HEK293 (cell line): ENCODE measurements around the gene UBE2J2.

ENCODE experiments used
- CTCF ChIA-PET: fragments of 350-600 bp; formaldehyde crosslinking; extraction: SDS; loops from one replicate; lab custom pipeline; 2021; ENCODE audit warnings: antibody characterized with exemption; lab: Yijun Ruan, JAX
- POLR2A ChIA-PET: fragments of 300-600 bp; formaldehyde crosslinking; extraction: SDS; loops from one replicate; lab custom pipeline; 2020; ENCODE audit warnings: antibody characterized with exemption, inconsistent platforms; lab: Yijun Ruan, JAX
- H3K27ac ChIP-seq: fragments of 200-500 bp; sonication (Bioruptor generic); 2 replicates; pipeline ENCODE4 v1.5.1; 2014; ENCODE audit warnings: low read depth, low read length, control low read depth, inconsistent platforms; ENCODE audit errors: extremely low read depth
- H3K36me3 ChIP-seq, 2 experiments: fragments of 200-500 bp in 1 of 2; sonication (Bioruptor generic) in 1 of 2; 1 replicate in 1 of 2; 2 replicates in 1 of 2; pipeline ENCODE4 v1.5.1; 2014 to 2017; ENCODE audit warnings: inconsistent platforms in 2 of 2, low read length in 2 of 2; ENCODE audit not compliant: control insufficient read depth in 2 of 2, insufficient read depth in 1 of 2
- H3K4me1 ChIP-seq: fragments of 200-500 bp; sonication (Bioruptor generic); 2 replicates; pipeline ENCODE4 v1.5.1; 2014; ENCODE audit warnings: mild to moderate bottlenecking, low read length, inconsistent platforms; ENCODE audit not compliant: control insufficient read depth, insufficient read depth
- H3K4me3 ChIP-seq: 2 replicates; pipeline ENCODE4 v1.5.1; 2011; ENCODE audit warnings: low read depth, mild to moderate bottlenecking, control low read depth, low read length, moderate library complexity
- H3K9me3 ChIP-seq: fragments of 200-500 bp; sonication (Bioruptor generic); 2 replicates; pipeline ENCODE4 v1.5.1; 2014; ENCODE audit warnings: low read depth, low read length, inconsistent platforms; ENCODE audit not compliant: control insufficient read depth, insufficient read depth
- ATF2 ChIP-seq: fragments of 450-650 bp; formaldehyde crosslinking; IDR thresholded peaks from 2 replicates; pipeline ENCODE4 v1.5.1; 2016; ENCODE audit warnings: missing biosample characterization, missing genetic modification characterization, low read depth
- BCL11A ChIP-seq: fragments of 450-650 bp; formaldehyde crosslinking; IDR thresholded peaks from 2 replicates; pipeline ENCODE4 v1.5.1; 2016; ENCODE audit warnings: low read depth, missing biosample characterization, missing genetic modification characterization
- BCL11B ChIP-seq: fragments of 450-650 bp; formaldehyde crosslinking; IDR thresholded peaks from 2 replicates; pipeline ENCODE4 v1.5.1; 2016; ENCODE audit warnings: low read depth, missing biosample characterization, missing genetic modification characterization
- CTCF ChIP-seq: fragments of 450-650 bp; formaldehyde crosslinking; IDR thresholded peaks from 2 replicates; pipeline ENCODE4 v1.5.1; 2016; ENCODE audit warnings: missing biosample characterization, missing genetic modification characterization
- GLIS1 ChIP-seq: fragments of 450-650 bp; formaldehyde crosslinking; IDR thresholded peaks from 2 replicates; pipeline ENCODE4 v1.5.1; 2016; ENCODE audit warnings: missing biosample characterization, missing genetic modification characterization
- GLIS2 ChIP-seq: fragments of 450-650 bp; formaldehyde crosslinking; IDR thresholded peaks from 2 replicates; pipeline ENCODE4 v1.5.1; 2016; ENCODE audit warnings: missing biosample characterization, missing genetic modification characterization
- HIC1 ChIP-seq: fragments of 450-650 bp; formaldehyde crosslinking; IDR thresholded peaks from 2 replicates; pipeline ENCODE4 v1.5.1; 2016; ENCODE audit warnings: missing biosample characterization, missing genetic modification characterization
- KLF16 ChIP-seq: fragments of 450-650 bp; formaldehyde crosslinking; IDR thresholded peaks from 2 replicates; pipeline ENCODE4 v1.5.1; 2017; ENCODE audit warnings: missing biosample characterization, missing genetic modification characterization
- KLF9 ChIP-seq: fragments of 450-650 bp; formaldehyde crosslinking; IDR thresholded peaks from 2 replicates; pipeline ENCODE4 v1.5.1; 2016; ENCODE audit warnings: missing biosample characterization, missing genetic modification characterization, low read depth
- MYNN ChIP-seq: fragments of 450-650 bp; formaldehyde crosslinking; IDR thresholded peaks from 2 replicates; pipeline ENCODE4 v1.5.1; 2016; ENCODE audit warnings: missing biosample characterization, missing genetic modification characterization, borderline replicate concordance
- PATZ1 ChIP-seq: fragments of 450-650 bp; formaldehyde crosslinking; IDR thresholded peaks from 2 replicates; pipeline ENCODE4 v1.5.1; 2016; ENCODE audit warnings: missing biosample characterization, missing genetic modification characterization
- TCF7L2 ChIP-seq: IDR thresholded peaks from 2 replicates; pipeline ENCODE4 v1.6.1; 2011; ENCODE audit warnings: low read depth, mild to moderate bottlenecking, inconsistent platforms, low read length, moderate library complexity, borderline replicate concordance
- WT1 ChIP-seq: fragments of 450-650 bp; formaldehyde crosslinking; IDR thresholded peaks from 2 replicates; pipeline ENCODE4 v1.5.1; 2016; ENCODE audit warnings: missing biosample characterization, missing genetic modification characterization
- YY1 ChIP-seq: fragments of 450-650 bp; formaldehyde crosslinking; IDR thresholded peaks from 2 replicates; pipeline ENCODE4 v1.5.1; 2018; ENCODE audit warnings: missing biosample characterization, missing genetic modification characterization
- ZBTB48 ChIP-seq: fragments of 450-650 bp; formaldehyde crosslinking; IDR thresholded peaks from 2 replicates; pipeline ENCODE4 v1.5.1; 2016; ENCODE audit warnings: missing biosample characterization, missing genetic modification characterization
- ZEB2 ChIP-seq: fragments of 450-650 bp; formaldehyde crosslinking; IDR thresholded peaks from 2 replicates; pipeline ENCODE4 v1.5.1; 2016; ENCODE audit warnings: missing biosample characterization, missing genetic modification characterization
- ZNF155 ChIP-seq: fragments of 450-650 bp; formaldehyde crosslinking; IDR thresholded peaks from 2 replicates; pipeline ENCODE4 v1.5.1; 2016; ENCODE audit warnings: missing biosample characterization, missing genetic modification characterization
- ZNF211 ChIP-seq: fragments of 450-650 bp; formaldehyde crosslinking; IDR thresholded peaks from 2 replicates; pipeline ENCODE4 v1.5.1; 2016; ENCODE audit warnings: low read depth, missing biosample characterization, missing genetic modification characterization
- ZNF423 ChIP-seq: fragments of 450-650 bp; formaldehyde crosslinking; IDR thresholded peaks from 2 replicates; pipeline ENCODE4 v1.5.1; 2016; ENCODE audit warnings: missing biosample characterization, missing genetic modification characterization
- ZNF501 ChIP-seq: fragments of 450-650 bp; formaldehyde crosslinking; IDR thresholded peaks from 2 replicates; pipeline ENCODE4 v1.5.1; 2016; ENCODE audit warnings: missing biosample characterization, missing genetic modification characterization
- ZNF600 ChIP-seq: fragments of 450-650 bp; formaldehyde crosslinking; IDR thresholded peaks from 2 replicates; pipeline ENCODE4 v1.5.1; 2016; ENCODE audit warnings: missing biosample characterization, missing genetic modification characterization
- ZNF658 ChIP-seq: fragments of 450-650 bp; formaldehyde crosslinking; IDR thresholded peaks from 2 replicates; pipeline ENCODE4; 2016; ENCODE audit warnings: missing biosample characterization, missing genetic modification characterization
- ZNF692 ChIP-seq: fragments of 450-650 bp; formaldehyde crosslinking; IDR thresholded peaks from 2 replicates; pipeline ENCODE4 v1.5.1; 2016; ENCODE audit warnings: missing biosample characterization, missing genetic modification characterization
- ZNF776 ChIP-seq: fragments of 450-650 bp; formaldehyde crosslinking; IDR thresholded peaks from 2 replicates; pipeline ENCODE4 v1.5.0; 2017; ENCODE audit warnings: missing biosample characterization, missing genetic modification characterization, borderline replicate concordance

The UBE2J2 gene

GRCh38 chr1:1311107-1312104 lies 37.8 kb upstream of the UBE2J2 start:
- H3K4me1 ChIP-seq: 0 out of 2 replicates have a peak, but pooled peaks cover under 1% of the 10 kb centered on the region
- TF ChIP-seq ZNF501 (no peak), ZNF658 (tag by site-specific recombination) (no peak), YY1 (no peak), CTCF (tag by site-specific recombination) (no peak), PATZ1 (0 out of 2 replicates have a peak, but pooled peaks have one; percentile 15), BCL11A (peak; percentile 63; the same call in 1 of the 2 replicates), ZNF423 (tag by site-specific recombination) (no peak), ZBTB48 (tag by site-specific recombination) (no peak), GLIS2 (tag by site-specific recombination) (peak; percentile 52), WT1 (no peak), KLF9 (tag by site-specific recombination) (no peak), ZNF211 (tag by site-specific recombination) (no peak), KLF16 (tag by site-specific recombination) (no peak), ZNF776 (tag by site-specific recombination) (no peak), ZNF155 (no peak), MYNN (tag by site-specific recombination) (no peak), ATF2 (tag by site-specific recombination) (no peak), ZEB2 (tag by site-specific recombination) (peak; percentile 30; the same call in 1 of the 2 replicates), BCL11B (tag by site-specific recombination) (peak; percentile 51; the same call in 1 of the 2 replicates), ZNF600 (tag by site-specific recombination) (peak; percentile 64), ZNF692 (peak; percentile 20; the same call in 1 of the 2 replicates), GLIS1 (tag by site-specific recombination) (peak; percentile 66), TCF7L2 (no peak), HIC1 (tag by site-specific recombination) (0 out of 2 replicates have a peak, but pooled peaks have one; percentile 9)
- POLR2A ChIA-PET: interaction anchor here (0.5 to 2.7 kb wide), 4 partner anchors 11 to 77 kb away, joined by 3 to 7 read pairs (median 4); no protein-coding TSS in a partner anchor

More at GRCh38 chr1:1311107-1312104, 37.8 kb upstream of the UBE2J2 start:
- Histone ChIP-seq H3K9me3 (no peaks in the 10 kb centered on the region), H3K4me3 (no peak overlapping the region), H3K27ac (no peak overlapping the region), H3K36me3 (peaks cover 6 to 72% of the 10 kb centered on the region in 2 experiments; a peak in 2 of 3 replicates)
- CTCF ChIA-PET: interaction anchor here (0.5 to 0.6 kb wide), 2 partner anchors 11 to 189 kb away, joined by 3 read pairs; no protein-coding TSS in a partner anchor
